PC-3 (cell line): ENCODE data around the gene TREX2. TPM values are rescaled to one million over a fixed set of nuclear protein-coding genes. Genes with fewer than 3 reads are reported as not detected.

Experiments
- ATAC-seq: fragments of 200-7000 bp; cut with Tn5 transposase; 2 replicates; pipeline ENCODE4 v1.9.1; 2020; ENCODE audit warnings: mild to moderate bottlenecking, moderate library complexity
- BruUV-seq: library from RNA; stranded (reverse); fragments of 400-500 nt; replicated peaks from 2 replicates; lab custom pipeline; 2021; lab: Mats Ljungman, UMichigan
- CTCF ChIA-PET: fragments of 300-600 bp; sonication (Branson Sonifier 250); formaldehyde crosslinking; loops from one replicate; lab custom pipeline; 2022; ENCODE audit warnings: antibody characterized with exemption; lab: Charles Lee
- POLR2A ChIA-PET: fragments of 300-600 bp; sonication (Branson Sonifier 250); formaldehyde crosslinking; loops from one replicate; lab custom pipeline; 2022; ENCODE audit warnings: antibody characterized with exemption; ENCODE audit not compliant: unreplicated experiment; lab: Charles Lee
- DNase-seq: peaks from one replicate; pipeline ENCODE4 v3.0.0-alpha.2; 2015
- H2AFZ ChIP-seq: fragments of 300-600 bp; sonication (generic); 2 replicates; pipeline ENCODE4 v1.6.0; 2016; ENCODE audit warnings: antibody characterized with exemption, low read length
- H3F3A ChIP-seq: fragments of 300-600 bp; sonication (generic); one replicate; pipeline ENCODE4 v1.6.0; 2017; ENCODE audit warnings: antibody characterized with exemption, low read length, control low read depth, mild to moderate bottlenecking; ENCODE audit not compliant: unreplicated experiment
- H3K27ac ChIP-seq: fragments of 300-600 bp; sonication (generic); 2 replicates; pipeline ENCODE4 v1.5.1; 2016; ENCODE audit warnings: mild to moderate bottlenecking, low read length
- H3K27me3 ChIP-seq: fragments of 300-600 bp; sonication (generic); 2 replicates; pipeline ENCODE4 v1.6.1; 2016; ENCODE audit warnings: low read length, mixed read lengths
- H3K36me3 ChIP-seq: fragments of 300-600 bp; sonication (generic); 2 replicates; pipeline ENCODE4 v1.6.1; 2016; ENCODE audit warnings: low read depth, mixed run types, low read length, mixed read lengths
- H3K4me1 ChIP-seq: fragments of 300-600 bp; sonication (generic); 2 replicates; pipeline ENCODE4 v1.5.1; 2016; ENCODE audit warnings: low read length; ENCODE audit not compliant: insufficient read depth
- H3K4me2 ChIP-seq: fragments of 300-600 bp; sonication (generic); 2 replicates; pipeline ENCODE4 v1.6.0; 2016; ENCODE audit warnings: low read length
- H3K4me3 ChIP-seq: fragments of 300-600 bp; sonication (generic); 2 replicates; pipeline ENCODE4 v1.5.1; 2016; ENCODE audit warnings: mild to moderate bottlenecking, low read length, mixed read lengths
- H3K79me2 ChIP-seq: fragments of 300-600 bp; sonication (generic); 2 replicates; pipeline ENCODE4 v1.6.1; 2017; ENCODE audit warnings: low read length, mixed read lengths
- H3K9ac ChIP-seq: fragments of 300-600 bp; sonication (generic); 2 replicates; pipeline ENCODE4 v1.6.0; 2016; ENCODE audit warnings: mild to moderate bottlenecking, low read length
- H3K9me2 ChIP-seq: fragments of 300-600 bp; sonication (generic); replicated peaks from 2 replicates; pipeline ENCODE4 v1.6.1; 2016; ENCODE audit warnings: mixed run types, low read length, mixed read lengths
- H3K9me3 ChIP-seq: fragments of 300-600 bp; sonication (generic); 2 replicates; pipeline ENCODE4 v1.6.1; 2016; ENCODE audit warnings: low read length, mixed read lengths
- H4K20me1 ChIP-seq: fragments of 300-600 bp; sonication (generic); 2 replicates; pipeline ENCODE4 v1.6.1; 2016; ENCODE audit warnings: low read length, mixed read lengths
- CTCF ChIP-seq: fragments of 300-600 bp; sonication (generic); conservative IDR thresholded peaks from 2 replicates; pipeline ENCODE4 v1.5.1; 2017; ENCODE audit warnings: antibody characterized with exemption, low read depth, mild to moderate bottlenecking, low read length
- EZH2 ChIP-seq: fragments of 300-600 bp; sonication (generic); IDR thresholded peaks from one replicate; pipeline ENCODE4 v1.6.1; 2017; ENCODE audit warnings: antibody characterized with exemption, mild to moderate bottlenecking, low read length; ENCODE audit not compliant: unreplicated experiment
- EZH2phosphoT487 ChIP-seq: fragments of 300-600 bp; sonication (generic); IDR thresholded peaks from 2 replicates; pipeline ENCODE4 v1.6.1; 2018; ENCODE audit warnings: mild to moderate bottlenecking, antibody characterized with exemption, low read length, borderline replicate concordance
- intact Hi-C: fragments of 100-400 bp; cut with micrococcal nuclease; formaldehyde crosslinking; loops from 2 replicates; pipeline ENCODE4 v1.9.0; 2023
- total RNA-seq: library from RNA; depleted of rRNA; stranded (reverse); fragments of >200 nt; gene quantifications from 2 replicates; pipeline ENCODE4 v1.2.3, GENCODE V29; 2014

Gene TREX2
- total RNA-seq, 1 experiment from 2014 or later, result 1.4 TPM

DNA sequence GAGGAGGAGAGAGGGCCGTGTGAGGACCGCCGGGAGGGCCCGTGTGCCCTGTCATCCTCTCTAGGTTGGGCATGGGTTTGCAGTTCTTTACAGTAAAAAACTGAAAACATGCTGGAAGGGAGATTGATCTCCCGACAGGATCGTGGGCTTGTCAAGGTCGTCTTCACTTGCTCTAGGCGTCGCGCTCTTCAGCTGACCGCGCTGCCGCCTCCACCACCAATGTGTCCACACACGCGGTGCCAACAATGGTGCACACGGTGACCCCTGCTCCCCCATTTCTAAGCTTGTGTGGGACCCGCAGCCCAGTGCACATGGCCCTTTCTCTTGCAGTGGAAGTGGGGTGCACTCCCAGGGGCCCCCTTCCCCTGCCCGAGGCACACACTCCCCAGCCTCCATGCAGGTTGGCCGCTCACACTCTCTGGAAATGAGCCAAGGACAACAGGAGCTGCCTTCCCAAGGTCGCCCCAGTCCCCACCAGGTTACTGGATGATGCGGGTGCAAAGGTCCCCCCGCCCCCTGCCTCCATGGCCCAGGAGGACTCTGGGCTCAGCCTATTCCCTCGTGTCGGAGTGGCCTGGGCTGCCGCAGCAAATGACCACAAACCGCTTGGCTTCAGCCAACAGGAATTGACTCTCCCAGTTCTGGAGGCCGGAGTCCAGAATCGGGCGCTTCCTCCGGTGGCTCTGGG lies 36.3 kb downstream of the TREX2 start:
- TF ChIP-seq EZH2phosphoT487, result no peak
- no peak for TF ChIP-seq CTCF
- no peak for TF ChIP-seq EZH2
- Histone ChIP-seq H3K4me1 (no peaks in the 10 kb centered on the region), H3K4me3 (no peak overlapping the region), H3K79me2 (no peaks in the 10 kb centered on the region), H3K27ac (no peak overlapping the region), H2AFZ (no peak overlapping the region), H3F3A (no peaks in the 10 kb centered on the region), H3K9me2 (no peaks in the 10 kb centered on the region), H4K20me1 (no peaks in the 10 kb centered on the region), H3K4me2 (no peak overlapping the region), H3K9ac (no peak overlapping the region), H3K9me3 (no peaks in the 10 kb centered on the region), H3K36me3 (no peaks in the 10 kb centered on the region), H3K27me3 (peaks cover 40% of the 10 kb centered on the region)
- ATAC-seq (no peak), DNase-seq (no peak)
- BruUV-seq, result no TSS peak
- intact Hi-C loops, result no loop called here
- ChIA-PET CTCF (no interaction called here), POLR2A (no interaction called here)

GRCh38 chrX:153408871-153409351 lies 36.9 kb downstream of the TREX2 start:
- H3F3A ChIP-seq, result no peaks in the 10 kb centered on the region
- H3K9me3 ChIP-seq, result no peaks in the 10 kb centered on the region
- H3K27ac ChIP-seq, result no peak overlapping the region
- DNase-seq, result no peak
- no peak overlapping the region for H3K9ac ChIP-seq
- ChIA-PET CTCF (no interaction called here), POLR2A (no interaction called here)
- intact Hi-C loops, result no loop called here
- H3K27me3 ChIP-seq, result peaks cover 41% of the 10 kb centered on the region
- no peaks in the 10 kb centered on the region for H4K20me1 ChIP-seq
- TF ChIP-seq EZH2phosphoT487 (no peak), EZH2 (no peak), CTCF (no peak)
- ATAC-seq, result no peak
- H3K79me2 ChIP-seq, result no peaks in the 10 kb centered on the region
- H3K4me3 ChIP-seq, result no peak overlapping the region
- no TSS peak for BruUV-seq
- H3K36me3 ChIP-seq, result no peaks in the 10 kb centered on the region
- no peak overlapping the region for H3K4me2 ChIP-seq
- no peaks in the 10 kb centered on the region for H3K4me1 ChIP-seq
- H3K9me2 ChIP-seq, result no peaks in the 10 kb centered on the region
- H2AFZ ChIP-seq, result no peak overlapping the region

DNA sequence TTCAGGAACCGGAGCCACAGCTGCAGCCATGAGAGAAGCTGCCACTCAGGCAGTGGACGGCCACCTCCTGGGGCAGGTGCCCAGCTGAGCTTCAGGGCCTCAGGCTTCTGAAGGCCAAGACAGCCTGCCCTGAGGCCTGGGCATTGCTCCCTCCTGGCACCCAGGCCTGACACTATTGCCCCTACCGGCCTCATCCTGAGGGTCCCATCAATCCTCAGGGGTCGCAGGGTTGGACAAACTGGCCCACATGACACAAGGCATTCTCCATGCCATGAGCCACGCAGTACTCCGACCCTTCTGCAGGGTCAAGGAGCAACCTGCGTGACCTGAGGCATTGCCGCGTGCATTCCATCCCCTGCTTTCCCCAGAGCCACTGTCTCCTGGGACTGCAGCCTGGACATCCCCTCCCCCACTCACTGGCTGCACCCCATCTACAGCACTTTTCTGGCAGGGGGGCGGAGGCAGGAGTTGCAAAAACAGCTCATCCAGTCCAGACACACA lies 37.6 kb downstream of the TREX2 start:
- H2AFZ ChIP-seq, result no peak overlapping the region
- no peaks in the 10 kb centered on the region for H3K79me2 ChIP-seq
- intact Hi-C loops, result no loop called here
- peaks cover 42% of the 10 kb centered on the region for H3K27me3 ChIP-seq
- H3K4me1 ChIP-seq, result no peaks in the 10 kb centered on the region
- ChIA-PET CTCF (no interaction called here), POLR2A (no interaction called here)
- no peak for TF ChIP-seq EZH2phosphoT487
- TF ChIP-seq EZH2, result no peak
- TF ChIP-seq CTCF, result no peak
- H3K9me2 ChIP-seq, result no peaks in the 10 kb centered on the region
- ATAC-seq (no peak), DNase-seq (no peak)
- H3K4me2 ChIP-seq, result no peak overlapping the region
- no peaks in the 10 kb centered on the region for H3K9me3 ChIP-seq
- no peaks in the 10 kb centered on the region for H3K36me3 ChIP-seq
- H3K9ac ChIP-seq, result no peak overlapping the region
- H3F3A ChIP-seq, result no peaks in the 10 kb centered on the region
- BruUV-seq, result no TSS peak
- H3K27ac ChIP-seq, result no peak overlapping the region
- no peak overlapping the region for H3K4me3 ChIP-seq
- H4K20me1 ChIP-seq, result no peaks in the 10 kb centered on the region
